HG02938 (cell line): ENCODE data around the gene GPR142.

Source experiments
- ATAC-seq: cut with Tn5 transposase; IDR thresholded peaks from one replicate; pipeline ENCODE4 v1.9.1; 2021; ENCODE audit warnings: mild to moderate bottlenecking, moderate library complexity; ENCODE audit not compliant: unreplicated experiment

The GPR142 gene

GRCh38 chr17:74343526-74344284 lies 23.6 kb upstream of the GPR142 start:
- ATAC-seq: no peak

GRCh38 chr17:74344658-74345057 lies 22.6 kb upstream of the GPR142 start:
- ATAC-seq: no peak

- no peak for ATAC-seq
Measured at GRCh38 chr17:74345433-74346241, 21.7 kb upstream of the GPR142 start.

GRCh38 chr17:74347646-74348045 lies 19.7 kb upstream of the GPR142 start:
- ATAC-seq: no peak

GRCh38 chr17:74349120-74349519 lies 18.2 kb upstream of the GPR142 start:
- no peak for ATAC-seq

DNA sequence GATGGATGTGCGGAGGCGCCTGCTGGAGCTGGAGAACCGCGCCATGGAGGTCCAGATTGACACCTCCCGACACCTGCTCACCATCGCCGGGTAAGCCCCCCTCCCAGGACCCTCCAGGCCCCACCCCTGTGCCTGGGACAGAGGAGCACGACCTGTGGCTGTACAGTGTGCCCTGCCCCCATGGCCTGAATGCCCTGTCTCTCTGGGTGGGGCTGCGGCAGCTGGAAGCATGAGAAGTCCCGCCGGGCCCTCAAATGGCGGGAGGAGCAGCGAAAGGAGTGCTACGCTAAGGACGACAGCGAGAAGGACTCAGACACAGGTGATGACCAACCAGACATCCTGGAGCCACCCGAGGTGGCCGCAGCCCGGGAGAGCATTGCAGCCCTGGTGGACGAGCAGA lies 16.8 kb upstream of the GPR142 start:
- no peak for ATAC-seq

- ATAC-seq: no peak
Measured at GRCh38 chr17:74351552-74352210, 15.6 kb upstream of the GPR142 start.

- no peak for ATAC-seq
Measured at GRCh38 chr17:74353446-74354060, 13.8 kb upstream of the GPR142 start.

DNA sequence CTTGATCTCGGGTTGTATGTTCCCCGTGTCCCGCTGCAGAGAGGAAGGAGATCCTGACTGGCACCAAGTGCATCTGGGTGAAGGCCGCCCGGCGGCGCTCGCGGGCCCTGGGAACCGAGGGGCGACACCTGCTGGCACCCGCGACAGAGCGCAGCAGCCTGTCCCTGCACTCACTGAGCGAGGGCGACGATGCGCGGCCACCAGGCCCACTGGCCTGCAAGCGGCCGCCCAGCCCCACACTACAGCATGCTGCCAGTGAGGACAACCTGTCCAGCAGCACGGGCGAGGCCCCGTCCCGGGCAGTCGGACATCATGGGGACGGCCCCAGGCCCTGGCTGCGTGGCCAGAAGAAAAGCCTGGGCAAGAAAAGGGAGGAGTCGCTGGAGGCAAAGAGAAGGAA lies 13.2 kb upstream of the GPR142 start:
- no peak for ATAC-seq

DNA sequence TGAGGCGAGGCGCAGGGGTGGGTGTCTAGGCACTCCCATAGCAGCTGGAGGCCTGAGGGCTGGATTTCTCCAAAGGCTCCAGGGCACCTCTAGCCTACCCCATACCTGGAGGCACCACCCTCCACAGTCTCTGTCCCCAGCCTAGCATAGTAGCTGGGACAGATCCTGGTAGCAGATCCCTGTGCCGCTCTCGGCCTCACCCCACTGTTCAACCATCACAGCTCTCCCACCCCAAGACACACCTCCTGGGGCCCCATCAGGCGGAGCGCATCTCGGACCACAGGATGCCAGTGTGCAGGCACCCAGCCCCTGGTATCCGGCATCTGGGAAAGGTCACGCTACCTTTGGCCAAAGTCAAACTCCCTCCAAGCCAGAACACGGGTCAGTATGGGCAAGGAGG lies 12.7 kb upstream of the GPR142 start:
- ATAC-seq: no peak

DNA sequence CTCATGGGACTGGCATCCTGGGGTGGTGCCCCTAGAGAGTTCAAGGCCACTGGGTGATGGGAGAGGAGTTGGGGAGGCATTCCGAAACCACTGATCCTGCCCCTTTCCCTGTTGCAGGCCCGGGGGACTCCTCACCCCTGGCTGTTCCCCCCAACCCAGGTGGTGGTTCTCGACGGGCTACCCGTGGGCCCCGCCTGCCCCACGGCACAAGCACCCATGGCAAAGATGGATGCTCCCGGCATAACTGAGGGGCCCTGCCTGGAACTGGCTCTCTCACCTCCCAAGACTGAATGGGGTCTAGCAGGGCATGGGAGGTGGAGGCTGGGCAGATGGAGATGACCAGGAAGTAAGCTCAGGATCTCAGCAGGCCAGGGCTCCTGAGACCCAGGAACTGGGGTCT lies 12.2 kb upstream of the GPR142 start:
- no peak for ATAC-seq

DNA sequence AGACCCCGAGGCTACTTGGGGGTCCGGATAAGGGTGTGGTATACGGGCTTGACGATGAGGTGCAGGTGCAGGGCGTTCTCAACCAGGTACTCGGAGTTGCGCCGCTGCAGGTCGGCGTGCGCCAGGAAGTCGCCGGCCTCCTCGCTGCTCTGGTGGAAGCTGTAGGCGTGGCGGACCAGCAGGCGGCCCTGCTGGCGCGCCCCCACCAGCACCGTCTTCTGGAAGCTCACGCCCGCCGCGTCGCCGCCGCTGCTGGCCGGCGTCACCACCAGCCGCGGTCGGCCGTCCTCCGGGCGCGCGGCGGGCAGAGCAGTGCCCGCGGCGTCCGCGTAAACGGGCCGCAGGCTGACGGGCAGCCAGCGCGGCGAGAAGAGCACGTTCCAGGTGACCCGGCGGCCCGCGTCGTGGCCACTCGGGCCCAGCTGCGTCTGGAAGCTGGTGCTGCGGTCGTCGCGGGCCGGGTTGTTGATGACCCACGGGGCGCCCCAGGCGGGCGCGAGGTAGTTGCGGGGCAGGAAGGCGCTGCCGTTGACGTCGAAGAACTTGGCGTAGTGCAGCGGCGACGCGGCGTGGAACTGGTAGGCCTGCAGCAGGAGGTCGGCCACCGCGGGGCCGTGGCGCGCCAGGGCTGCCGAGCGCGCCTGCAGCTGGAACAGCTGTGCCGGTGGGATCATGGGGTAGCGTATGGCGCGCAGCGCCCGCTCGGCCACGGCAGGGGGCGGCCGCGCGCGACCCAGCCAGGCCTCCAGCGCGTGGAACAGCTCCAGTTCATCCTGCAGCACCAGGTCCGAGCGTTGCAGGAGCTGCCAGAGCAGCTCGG lies 10.4 kb upstream of the GPR142 start:
- no peak for ATAC-seq

GRCh38 chr17:74357466-74357809 lies 9.9 kb upstream of the GPR142 start:
- ATAC-seq: no peak

GRCh38 chr17:74358697-74359096 lies 8.6 kb upstream of the GPR142 start:
- ATAC-seq: no peak

DNA sequence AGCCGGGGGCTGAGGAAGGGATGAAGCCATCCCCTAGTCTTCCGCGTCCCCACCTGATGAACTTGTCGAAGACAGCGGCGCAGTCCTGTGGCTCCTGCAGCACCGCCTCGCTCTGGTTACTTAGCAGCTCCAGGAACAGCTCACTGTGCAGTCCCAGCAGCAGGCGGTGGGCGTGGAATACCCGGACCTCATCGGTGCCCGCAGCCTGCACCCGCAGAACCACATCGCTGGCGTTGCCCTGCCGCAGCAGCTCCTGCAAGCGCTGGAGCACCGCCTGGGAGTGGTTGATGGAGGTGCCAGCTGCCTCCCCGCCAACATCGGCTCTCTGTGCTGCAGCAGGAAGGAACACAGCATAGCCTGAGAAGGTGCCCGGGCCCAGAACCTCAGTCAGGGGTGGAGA lies 7.4 kb upstream of the GPR142 start:
- no peak for ATAC-seq

- ATAC-seq: no peak
Measured at GRCh38 chr17:74360899-74361229, 6.4 kb upstream of the GPR142 start.

GRCh38 chr17:74361230-74362068 lies 5.9 kb upstream of the GPR142 start, which contains the start of gene BTBD17:
TSS of gene BTBD17 (minus strand) at chr17:74361868. CDS start at chr17:74361819, 49 bp downstream.
- no peak for ATAC-seq

DNA sequence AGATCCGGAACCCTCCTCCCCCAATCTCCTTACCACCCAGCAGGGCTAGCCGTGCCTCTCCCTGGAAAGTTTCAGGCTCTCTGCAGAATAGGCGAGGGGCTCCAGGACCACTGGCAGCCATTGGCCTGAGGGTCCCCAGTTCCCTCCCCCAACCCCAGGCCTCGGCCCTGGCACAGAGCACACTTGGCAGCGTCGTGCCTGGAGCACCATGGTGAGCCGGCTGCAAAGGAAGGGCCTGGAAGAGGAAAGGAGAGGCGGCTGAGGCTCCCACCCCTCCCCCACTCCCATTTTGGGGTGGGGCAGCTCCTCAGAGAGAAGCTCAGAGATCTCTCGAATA lies 5.3 kb upstream of the GPR142 start:
- ATAC-seq: no peak

- no peak for ATAC-seq
Measured at GRCh38 chr17:74362810-74363498, 4.4 kb upstream of the GPR142 start.
